Measurements from ENCODE around the gene FADS2.

- no peak for TF ChIP-seq CTCF (IDR thresholded peaks at IDR 0.05)
- no peak for TF ChIP-seq POLR2A (IDR thresholded peaks at IDR 0.05)
These were observed 38.9 kb downstream of the FADS2 start for GRCh38 chr11:61866958-61867343.
